Measurements from ENCODE around the gene OR5H2.

The OR5H2 gene

DNA sequence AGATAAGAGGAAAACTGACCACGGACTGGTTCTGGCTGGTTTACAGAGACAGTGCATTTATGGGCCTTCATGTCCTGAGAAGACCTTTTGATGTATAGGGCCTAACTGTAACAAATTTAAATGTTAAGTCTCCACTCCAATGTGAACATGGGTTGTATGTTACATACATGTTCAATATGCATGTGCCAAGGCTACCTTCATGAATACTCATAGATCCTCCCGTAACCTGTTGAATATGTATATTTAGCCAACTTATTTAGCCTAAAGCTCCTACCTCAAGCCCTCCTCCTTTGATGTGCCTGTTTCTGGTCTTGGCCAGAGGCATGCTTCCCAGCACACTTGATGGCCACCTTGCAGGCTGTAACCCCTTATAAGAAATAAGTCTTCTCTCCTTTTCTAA is at the start of gene OR5H2:
OR5H2 (plus strand) TSS at position 301 of the 400 bp plus-strand sequence. CDS start 398 bp downstream, outside the sequence.
- no peaks in the 10 kb centered on the region for H3K4me1 ChIP-seq (ENCODE audit: low read depth, poor library complexity, severe bottlenecking)
- H3K27me3 ChIP-seq (ENCODE audit: insufficient read depth, low read depth) = no peaks in the 10 kb centered on the region
- H4K20me1 ChIP-seq (ENCODE audit: insufficient read depth) = no peaks in the 10 kb centered on the region
- H3K4me2 ChIP-seq = no peak within 1 kb of the TSS
- no peak within 1 kb of the TSS for H3K27ac ChIP-seq
- H3K4me3 ChIP-seq (IDR thresholded peaks at IDR 0.05; ENCODE audit: insufficient read depth, low read depth, low read length) = no peak within 1 kb of the TSS
- H3K36me3 ChIP-seq (ENCODE audit: insufficient read depth) = no peaks in the 10 kb centered on the region
- H3K9ac ChIP-seq = no peak within 1 kb of the TSS
- TF ChIP-seq, protein P1, sequence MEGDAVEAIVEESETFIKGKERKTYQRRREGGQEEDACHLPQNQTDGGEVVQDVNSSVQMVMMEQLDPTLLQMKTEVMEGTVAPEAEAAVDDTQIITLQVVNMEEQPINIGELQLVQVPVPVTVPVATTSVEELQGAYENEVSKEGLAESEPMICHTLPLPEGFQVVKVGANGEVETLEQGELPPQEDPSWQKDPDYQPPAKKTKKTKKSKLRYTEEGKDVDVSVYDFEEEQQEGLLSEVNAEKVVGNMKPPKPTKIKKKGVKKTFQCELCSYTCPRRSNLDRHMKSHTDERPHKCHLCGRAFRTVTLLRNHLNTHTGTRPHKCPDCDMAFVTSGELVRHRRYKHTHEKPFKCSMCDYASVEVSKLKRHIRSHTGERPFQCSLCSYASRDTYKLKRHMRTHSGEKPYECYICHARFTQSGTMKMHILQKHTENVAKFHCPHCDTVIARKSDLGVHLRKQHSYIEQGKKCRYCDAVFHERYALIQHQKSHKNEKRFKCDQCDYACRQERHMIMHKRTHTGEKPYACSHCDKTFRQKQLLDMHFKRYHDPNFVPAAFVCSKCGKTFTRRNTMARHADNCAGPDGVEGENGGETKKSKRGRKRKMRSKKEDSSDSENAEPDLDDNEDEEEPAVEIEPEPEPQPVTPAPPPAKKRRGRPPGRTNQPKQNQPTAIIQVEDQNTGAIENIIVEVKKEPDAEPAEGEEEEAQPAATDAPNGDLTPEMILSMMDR (conservative IDR thresholded peaks at IDR 0.05; ENCODE audit: low read depth, low read length) = no peak
- no peaks in the 10 kb centered on the region for H3K79me2 ChIP-seq (ENCODE audit: insufficient read depth, low read depth)
- no peak within 1 kb of the TSS for H2AFZ ChIP-seq (ENCODE audit: low read depth)

DNA sequence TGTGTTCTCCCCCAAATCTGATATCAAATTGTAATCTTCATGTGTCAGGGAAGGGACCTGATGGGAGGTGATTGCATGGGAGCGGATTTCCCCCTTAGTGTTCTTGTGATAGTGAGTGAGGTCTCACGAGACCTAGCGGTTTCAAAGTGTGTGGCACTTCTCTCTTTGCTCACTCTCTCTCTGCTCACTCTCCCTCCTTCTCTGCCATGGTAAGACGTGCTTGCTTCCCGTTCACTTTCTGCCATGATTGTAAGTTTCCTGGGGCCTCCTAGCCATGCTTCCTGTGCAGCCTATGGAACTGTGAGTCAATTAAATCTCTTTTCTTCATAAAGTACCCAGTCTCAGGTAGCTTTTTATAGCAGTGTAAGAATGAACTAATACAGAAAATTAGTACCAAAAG is 48.8 kb upstream of the OR5H2 start:
- TF ChIP-seq, protein P1 (conservative IDR thresholded peaks at IDR 0.05; ENCODE audit: low read depth, low read length) = no peak
- no peaks in the 10 kb centered on the region for H3K36me3 ChIP-seq (ENCODE audit: insufficient read depth)
- H4K20me1 ChIP-seq (ENCODE audit: insufficient read depth) = no peaks in the 10 kb centered on the region
- no peak overlapping the region for H2AFZ ChIP-seq (ENCODE audit: low read depth)
- no peaks in the 10 kb centered on the region for H3K4me1 ChIP-seq (ENCODE audit: low read depth, poor library complexity, severe bottlenecking)
- no peak overlapping the region for H3K9ac ChIP-seq
- no peak overlapping the region for H3K4me3 ChIP-seq (IDR thresholded peaks at IDR 0.05; ENCODE audit: insufficient read depth, low read depth, low read length)
- H3K4me2 ChIP-seq = no peak overlapping the region
- no peak overlapping the region for H3K27ac ChIP-seq
- no peaks in the 10 kb centered on the region for H3K79me2 ChIP-seq (ENCODE audit: insufficient read depth, low read depth)
- no peaks in the 10 kb centered on the region for H3K27me3 ChIP-seq (ENCODE audit: insufficient read depth, low read depth)

DNA sequence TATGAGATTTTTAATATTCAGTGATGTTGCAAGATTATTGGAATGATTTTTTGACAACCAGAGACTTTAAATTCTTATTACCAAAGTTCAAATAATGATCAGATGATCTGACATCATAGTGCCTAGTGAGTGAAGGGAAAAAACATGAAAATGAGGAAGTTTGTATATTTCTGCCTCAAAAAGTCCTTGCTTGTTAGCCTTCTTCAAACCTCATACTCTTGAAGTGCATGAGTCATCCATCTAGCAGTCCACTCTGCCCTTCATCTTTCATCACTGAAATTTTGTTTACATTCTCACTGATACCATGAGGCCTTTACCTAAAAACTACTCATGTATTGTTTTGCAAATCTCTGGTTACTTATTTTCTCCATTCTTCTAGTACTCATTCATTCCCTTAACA is 42.2 kb upstream of the OR5H2 start:
- Histone ChIP-seq H3K9ac (no peak overlapping the region), H3K4me1 (ENCODE audit: low read depth, poor library complexity, severe bottlenecking) (no peaks in the 10 kb centered on the region), H3K79me2 (ENCODE audit: insufficient read depth, low read depth) (no peaks in the 10 kb centered on the region), H2AFZ (ENCODE audit: low read depth) (no peak overlapping the region), H4K20me1 (ENCODE audit: insufficient read depth) (no peaks in the 10 kb centered on the region), H3K27me3 (ENCODE audit: insufficient read depth, low read depth) (no peaks in the 10 kb centered on the region), H3K36me3 (ENCODE audit: insufficient read depth) (no peaks in the 10 kb centered on the region), H3K27ac (no peak overlapping the region), H3K4me3 (IDR thresholded peaks at IDR 0.05; ENCODE audit: insufficient read depth, low read depth, low read length) (no peak overlapping the region), H3K4me2 (no peak overlapping the region)
- TF ChIP-seq, protein P1 (conservative IDR thresholded peaks at IDR 0.05; ENCODE audit: low read depth, low read length) = no peak

DNA sequence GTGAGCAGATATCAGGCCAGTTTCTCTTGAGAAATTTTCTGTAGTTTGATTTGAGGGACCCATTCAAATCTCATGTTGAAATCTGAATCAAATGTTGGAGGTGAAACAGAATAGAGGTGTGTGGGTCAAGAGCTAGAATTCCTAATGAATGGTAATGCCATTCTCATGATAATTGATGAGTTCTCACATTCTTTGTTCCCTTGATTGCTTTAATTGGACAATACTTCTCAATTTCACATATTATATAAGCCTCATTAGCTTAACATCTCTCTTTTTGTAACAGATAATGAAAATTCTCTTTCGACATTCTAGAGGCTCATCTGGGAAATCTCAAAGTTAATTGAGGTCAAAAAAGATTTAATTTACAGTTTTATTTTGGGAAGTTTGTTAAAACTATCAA is 40.1 kb upstream of the OR5H2 start:
- no peak overlapping the region for H3K27ac ChIP-seq
- no peaks in the 10 kb centered on the region for H3K4me1 ChIP-seq (ENCODE audit: low read depth, poor library complexity, severe bottlenecking)
- H3K9ac ChIP-seq = no peak overlapping the region
- H2AFZ ChIP-seq (ENCODE audit: low read depth) = no peak overlapping the region
- H3K4me2 ChIP-seq = no peak overlapping the region
- H3K36me3 ChIP-seq (ENCODE audit: insufficient read depth) = no peaks in the 10 kb centered on the region
- TF ChIP-seq, protein P1 (conservative IDR thresholded peaks at IDR 0.05; ENCODE audit: low read depth, low read length) = no peak
- H3K79me2 ChIP-seq (ENCODE audit: insufficient read depth, low read depth) = no peaks in the 10 kb centered on the region
- H3K4me3 ChIP-seq (IDR thresholded peaks at IDR 0.05; ENCODE audit: insufficient read depth, low read depth, low read length) = no peak overlapping the region
- H3K27me3 ChIP-seq (ENCODE audit: insufficient read depth, low read depth) = no peaks in the 10 kb centered on the region
- no peaks in the 10 kb centered on the region for H4K20me1 ChIP-seq (ENCODE audit: insufficient read depth)
